HG03565 (cell line): ENCODE measurements around the gene PER3.

Source experiments
- ATAC-seq: cut with Tn5 transposase; IDR thresholded peaks from one replicate; pipeline ENCODE4 v1.9.1; 2021; ENCODE audit warnings: mild to moderate bottlenecking, moderate library complexity; ENCODE audit not compliant: unreplicated experiment

Gene PER3

DNA sequence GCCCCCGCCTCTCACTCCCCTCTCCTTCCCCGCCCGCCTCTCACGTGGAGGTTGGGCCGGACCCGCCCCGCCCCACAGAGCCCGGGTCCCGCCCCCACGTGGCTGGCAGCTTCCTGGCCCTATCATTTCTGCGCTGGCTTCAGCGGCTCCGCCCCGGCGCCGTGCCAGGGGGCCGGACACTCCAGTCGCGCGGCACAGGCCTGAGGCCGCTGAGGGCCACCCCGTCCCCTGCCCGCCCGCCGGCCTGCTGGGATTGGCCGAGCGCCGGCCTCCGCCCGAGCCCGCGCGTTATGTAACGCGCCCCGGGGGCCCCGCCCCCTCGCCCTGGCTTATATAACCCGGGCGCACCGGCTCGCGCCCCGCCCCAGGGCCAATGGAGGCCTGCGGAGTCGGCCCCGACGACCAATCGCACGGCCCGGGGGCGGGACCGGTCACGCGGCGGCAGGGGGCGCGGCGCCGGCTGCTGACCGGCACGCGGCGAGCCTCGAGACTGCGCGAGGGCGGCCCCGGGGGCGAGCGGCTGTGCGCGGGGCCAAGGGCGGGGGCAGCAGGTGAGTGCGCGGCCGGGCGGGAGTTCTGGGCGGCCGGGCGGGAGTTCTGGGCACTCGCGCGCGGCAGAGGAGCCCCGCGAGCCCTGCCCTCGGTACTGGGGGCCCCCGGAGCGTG lies at the start of gene PER3:
Gene PER3, plus strand, starts transcription at position 466 of the 666 bp plus-strand sequence. CDS start 587 bp downstream, outside the sequence.
- ATAC-seq, result peak; percentile 84

DNA sequence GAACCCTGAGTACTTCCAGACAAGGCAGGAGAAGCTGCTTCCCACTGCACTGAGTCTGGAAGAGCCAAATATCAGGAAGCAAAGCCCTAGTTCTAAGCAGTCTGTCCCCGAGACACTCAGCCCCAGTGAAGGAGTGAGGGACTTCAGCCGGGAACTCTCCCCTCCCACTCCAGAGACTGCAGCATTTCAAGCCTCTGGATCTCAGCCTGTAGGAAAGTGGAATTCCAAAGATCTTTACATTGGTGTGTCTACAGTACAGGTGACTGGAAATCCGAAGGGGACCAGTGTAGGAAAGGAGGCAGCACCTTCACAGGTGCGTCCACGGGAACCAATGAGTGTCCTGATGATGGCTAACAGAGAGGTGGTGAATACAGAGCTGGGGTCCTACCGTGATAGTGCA lies 46.0 kb upstream of the PER3 start:
- no peak for ATAC-seq

DNA sequence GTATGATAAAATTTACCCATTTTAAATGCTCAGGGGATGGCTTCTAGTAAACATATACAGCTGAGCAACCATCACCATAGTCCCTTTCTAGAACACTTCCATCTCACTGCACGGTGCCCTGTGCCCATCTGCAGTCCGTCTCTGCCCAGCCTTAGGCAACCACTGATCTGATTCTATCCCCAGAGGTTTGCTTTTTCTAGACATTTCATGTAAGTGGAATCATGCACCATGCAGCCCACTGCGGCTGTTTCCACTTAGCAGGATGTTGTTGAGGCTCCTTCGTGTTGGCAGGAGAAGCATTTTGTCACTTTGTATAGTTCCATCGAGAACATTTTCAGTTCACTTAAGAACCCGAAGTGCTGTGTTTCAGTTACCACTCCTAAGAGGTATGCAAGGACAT lies 40.7 kb upstream of the PER3 start:
- no peak for ATAC-seq

DNA sequence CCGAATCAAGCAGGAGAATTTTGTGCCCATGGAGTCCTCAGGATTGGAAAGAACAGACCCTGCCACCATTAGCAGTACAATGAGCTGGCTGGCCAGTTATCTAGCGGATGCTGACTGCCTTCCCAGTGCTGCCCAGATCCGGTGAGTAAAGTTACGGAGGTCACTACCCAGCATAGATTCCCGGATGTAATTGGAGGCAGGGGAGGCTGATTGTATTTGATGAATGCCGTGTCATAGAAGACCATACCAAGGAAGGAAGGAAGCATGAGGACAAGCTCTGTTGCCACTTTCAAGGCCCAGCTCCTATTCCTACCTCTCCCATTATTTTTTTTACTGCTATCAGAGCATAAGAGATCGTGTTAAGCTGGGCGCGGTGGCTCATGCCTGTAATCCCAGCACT lies 39.2 kb upstream of the PER3 start:
- ATAC-seq, result no peak

DNA sequence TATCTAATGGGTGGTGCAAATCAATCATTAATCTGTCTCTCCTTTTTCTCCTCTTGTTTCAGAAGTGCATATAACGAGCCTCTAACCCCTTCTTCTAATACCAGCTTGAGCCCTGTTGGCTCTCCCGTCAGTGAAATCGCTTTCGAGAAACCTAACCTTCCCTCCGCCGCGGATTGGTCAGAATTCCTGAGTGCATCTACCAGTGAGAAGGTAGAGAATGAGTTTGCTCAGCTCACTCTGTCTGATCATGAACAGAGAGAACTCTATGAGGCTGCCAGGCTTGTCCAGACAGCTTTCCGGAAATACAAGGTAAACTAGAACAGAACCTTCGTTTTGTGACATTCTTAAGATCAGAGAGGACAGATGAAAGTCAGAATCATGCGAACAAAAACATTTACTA lies 38.3 kb upstream of the PER3 start:
- no peak for ATAC-seq

DNA sequence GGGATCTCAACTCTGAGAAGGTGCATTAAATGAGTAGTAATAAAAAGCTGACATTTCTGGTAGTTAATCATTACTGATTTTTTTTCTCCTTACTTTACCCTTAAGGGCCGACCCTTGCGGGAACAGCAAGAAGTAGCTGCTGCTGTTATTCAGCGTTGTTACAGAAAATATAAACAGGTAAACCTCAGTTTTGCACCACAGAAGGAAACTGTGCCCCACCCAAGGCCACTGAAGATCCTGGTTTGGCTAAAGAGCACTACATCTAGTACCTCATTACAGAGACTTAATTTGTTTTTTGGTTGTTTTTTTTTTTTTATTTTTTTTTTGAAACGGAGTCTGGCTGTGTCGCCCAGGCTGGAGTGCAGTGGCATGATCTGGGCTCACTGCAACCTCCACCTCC lies 36.5 kb upstream of the PER3 start:
- no peak for ATAC-seq

DNA sequence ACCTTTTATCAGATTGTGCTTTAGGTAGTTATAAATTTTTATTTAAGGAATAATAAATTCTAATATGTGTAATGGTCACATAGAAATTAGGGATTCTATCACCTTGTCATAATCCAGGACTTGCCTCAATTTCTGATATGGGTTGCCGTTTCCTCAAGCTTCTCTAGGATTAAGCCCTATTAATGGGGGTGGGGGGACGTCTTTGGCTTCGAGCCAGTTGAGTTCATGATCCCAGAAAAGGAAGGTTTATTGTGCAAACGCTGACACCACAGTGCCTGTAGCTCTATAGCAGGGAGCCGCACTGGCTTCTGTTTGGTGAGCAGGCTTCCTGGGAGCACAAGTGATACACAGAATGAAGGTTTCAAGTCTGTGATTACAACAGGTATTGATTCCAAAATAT lies 35.0 kb upstream of the PER3 start:
- no peak for ATAC-seq

DNA sequence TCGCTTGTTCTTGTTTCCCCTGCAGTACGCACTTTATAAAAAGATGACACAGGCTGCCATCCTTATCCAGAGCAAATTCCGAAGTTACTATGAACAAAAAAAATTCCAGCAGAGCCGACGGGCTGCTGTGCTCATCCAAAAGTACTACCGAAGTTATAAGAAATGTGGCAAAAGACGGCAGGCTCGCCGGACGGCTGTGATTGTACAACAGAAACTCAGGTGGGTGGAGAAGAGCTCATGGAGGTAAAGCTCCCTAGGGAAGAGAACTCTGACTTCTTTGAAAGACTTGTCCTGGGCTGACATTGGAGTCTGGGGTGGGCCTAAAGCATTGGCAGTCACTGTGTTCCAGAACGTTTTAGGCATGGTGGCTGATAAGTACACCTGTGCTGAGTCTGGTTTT lies 32.9 kb upstream of the PER3 start:
- ATAC-seq, result no peak

DNA sequence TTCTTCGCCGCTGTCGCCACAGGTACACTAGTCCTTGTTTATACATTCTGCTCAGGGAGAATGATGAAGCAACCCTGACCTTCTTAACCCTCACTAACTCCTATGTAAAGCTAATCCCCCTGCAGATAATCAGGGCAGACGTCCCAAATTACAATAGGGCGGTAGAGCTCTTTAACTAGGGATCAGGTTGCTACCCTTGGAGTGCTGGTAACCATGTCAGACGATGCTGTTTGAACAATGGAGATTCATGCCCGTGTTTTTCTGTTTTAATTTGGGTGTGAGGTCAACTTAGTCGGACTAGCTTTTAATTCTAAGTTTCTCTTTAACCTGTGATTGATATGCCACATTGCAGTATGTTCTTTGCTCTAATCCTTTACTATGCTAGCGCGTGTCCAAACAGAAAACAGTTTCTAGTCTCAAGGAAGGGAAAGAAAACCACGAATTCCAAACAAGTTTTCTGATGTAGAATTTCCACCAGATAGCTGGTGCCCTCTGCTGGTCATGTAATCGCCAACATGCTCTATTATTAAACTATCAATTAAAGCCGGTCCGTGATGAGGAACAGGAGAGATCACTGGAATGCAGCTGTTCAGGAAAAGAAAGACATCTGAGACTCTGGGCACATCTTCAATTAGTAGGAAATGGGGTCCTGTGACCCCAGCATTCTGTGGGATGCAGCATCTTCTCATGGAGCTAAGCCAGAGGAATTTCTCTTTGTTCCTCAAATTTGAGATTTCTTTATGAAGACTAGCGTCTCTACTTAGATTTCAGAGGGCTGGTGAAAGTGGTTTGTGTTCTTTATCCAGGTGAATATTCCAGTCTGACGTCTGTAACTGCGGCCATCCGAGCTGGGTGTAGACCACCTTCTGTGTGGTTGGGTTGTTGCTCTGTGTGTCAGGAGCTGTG lies 31.3 kb upstream of the PER3 start:
- ATAC-seq, result no peak

DNA sequence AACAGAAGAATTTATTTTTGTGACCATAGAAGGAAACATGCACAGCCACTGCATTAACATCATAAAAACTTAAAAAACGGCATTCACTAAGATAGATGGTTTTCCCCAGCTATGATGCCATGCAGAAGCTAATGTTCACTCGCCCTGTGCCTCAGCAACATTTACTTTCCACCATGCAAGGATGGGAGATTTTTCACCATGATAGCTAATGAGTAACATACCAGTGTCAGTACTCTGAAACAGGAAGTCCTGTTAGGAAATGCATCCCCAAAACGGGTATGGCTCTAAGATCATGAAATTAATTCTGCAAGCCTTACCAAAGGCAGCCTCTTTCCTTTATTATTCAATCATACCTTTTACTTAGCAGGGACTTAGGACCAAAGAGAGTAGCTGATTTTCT lies 30.4 kb upstream of the PER3 start:
- ATAC-seq, result no peak

DNA sequence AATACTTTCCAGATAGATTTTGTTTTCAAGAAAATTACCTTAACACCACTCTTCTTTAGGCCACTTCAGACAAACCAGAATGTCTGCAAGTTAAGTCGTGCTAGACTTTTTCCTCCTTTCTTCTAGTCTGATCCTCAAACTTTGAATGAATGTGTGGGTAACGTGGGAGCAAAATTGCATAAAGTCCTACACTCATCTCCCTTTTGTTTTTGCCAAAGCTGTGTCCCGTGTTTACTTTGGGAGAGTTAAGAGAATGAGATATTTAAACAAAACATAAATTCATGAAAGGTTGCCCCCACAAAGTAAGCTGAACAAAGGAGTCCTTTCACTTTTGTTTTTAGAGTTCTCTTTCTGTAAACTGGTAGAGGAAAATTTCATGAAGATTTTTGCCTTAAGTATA lies 29.9 kb upstream of the PER3 start:
- no peak for ATAC-seq

DNA sequence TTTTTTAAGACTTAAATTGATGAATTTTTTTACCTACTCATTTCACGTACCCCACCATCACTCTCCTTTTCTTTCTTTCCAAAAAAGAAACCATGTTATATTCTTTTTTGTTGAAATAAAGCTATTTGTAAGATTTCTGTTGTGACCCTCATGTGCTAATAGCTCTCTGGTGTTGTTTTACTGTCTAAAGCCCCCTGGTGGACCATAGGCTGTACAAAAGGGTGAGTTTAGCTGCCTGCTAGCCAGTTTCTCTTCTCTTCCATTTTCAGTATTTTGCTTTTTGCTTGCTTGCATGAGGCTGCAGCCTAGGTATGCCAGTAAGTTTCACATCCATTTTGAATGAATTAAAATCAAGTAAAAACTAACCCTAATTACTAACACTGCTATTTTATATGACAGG lies 28.6 kb upstream of the PER3 start:
- no peak for ATAC-seq

DNA sequence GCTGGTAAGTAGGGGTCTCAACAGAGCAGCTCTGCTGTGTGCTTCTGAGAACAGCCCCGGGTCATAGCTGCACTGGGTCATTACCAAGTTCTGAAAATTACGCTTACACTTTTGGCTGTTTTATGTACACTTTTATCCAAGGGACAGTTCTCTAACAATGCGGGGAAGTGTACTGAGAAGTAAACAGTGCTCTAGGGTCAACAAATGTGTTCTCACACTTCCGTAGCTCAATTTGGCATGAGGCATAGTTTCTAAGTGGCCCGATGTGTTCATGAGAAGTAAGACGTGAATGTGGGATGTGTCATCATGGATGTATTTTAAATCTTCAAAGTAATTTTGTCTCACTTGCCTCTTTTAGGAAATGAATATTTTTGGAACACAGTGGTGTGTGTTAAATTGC lies 23.8 kb upstream of the PER3 start:
- ATAC-seq, result no peak

DNA sequence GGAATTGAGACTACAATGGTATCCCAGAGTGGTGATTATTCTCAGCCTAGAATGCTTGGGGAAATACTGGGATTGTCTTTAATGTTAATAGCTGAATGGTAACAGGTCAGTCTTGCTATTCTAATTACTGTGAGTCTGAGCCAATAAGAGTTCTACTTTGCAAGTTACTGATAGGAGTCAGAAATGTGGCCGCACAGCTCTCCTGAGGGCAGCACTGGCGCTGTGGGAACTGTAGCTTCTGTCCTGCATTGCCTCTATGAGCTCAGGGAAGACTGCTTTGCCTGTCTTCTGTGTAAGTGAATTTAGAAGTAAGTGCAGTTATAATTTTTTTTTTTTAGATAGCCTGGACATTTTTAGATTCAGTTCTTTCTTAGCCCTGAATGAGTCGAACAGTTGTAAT lies 23.0 kb upstream of the PER3 start:
- ATAC-seq, result no peak

DNA sequence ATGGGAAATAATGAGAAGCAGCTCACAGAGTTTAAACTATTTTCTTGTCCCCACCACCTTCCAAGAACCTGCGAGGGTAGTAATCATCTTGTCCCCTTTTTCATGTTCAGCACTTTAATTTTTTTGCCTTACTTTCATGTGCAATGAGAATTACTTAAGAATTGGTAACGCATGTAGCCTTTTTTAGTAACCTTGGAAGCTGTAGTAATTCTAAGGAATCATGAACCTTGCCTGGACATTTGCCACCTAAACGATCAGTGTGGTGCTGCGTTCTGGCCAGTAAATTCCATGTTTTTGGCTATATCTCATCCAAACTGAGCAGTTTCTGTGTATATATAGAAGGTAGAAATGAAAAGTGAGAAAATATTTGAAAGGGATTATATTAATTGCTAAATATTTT lies 16.9 kb upstream of the PER3 start:
- ATAC-seq, result no peak

DNA sequence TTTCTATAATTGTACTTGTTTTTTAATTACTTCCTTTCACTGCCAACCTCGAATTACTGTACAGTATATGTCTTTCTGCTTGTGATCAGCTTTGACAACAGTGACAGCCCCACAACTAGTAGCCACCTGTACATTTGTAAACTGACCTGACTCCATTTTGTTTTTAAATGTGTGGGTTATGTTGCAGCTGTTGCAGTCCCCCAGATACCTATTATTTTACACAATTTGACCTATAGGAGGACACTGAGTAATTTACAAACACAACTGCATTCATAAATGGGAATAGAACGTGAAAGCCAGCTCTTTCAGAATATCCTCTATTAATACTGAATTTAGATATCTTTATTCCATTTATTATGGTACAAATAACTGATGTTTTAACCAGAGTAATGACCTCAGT lies 15.5 kb upstream of the PER3 start:
- ATAC-seq, result no peak

DNA sequence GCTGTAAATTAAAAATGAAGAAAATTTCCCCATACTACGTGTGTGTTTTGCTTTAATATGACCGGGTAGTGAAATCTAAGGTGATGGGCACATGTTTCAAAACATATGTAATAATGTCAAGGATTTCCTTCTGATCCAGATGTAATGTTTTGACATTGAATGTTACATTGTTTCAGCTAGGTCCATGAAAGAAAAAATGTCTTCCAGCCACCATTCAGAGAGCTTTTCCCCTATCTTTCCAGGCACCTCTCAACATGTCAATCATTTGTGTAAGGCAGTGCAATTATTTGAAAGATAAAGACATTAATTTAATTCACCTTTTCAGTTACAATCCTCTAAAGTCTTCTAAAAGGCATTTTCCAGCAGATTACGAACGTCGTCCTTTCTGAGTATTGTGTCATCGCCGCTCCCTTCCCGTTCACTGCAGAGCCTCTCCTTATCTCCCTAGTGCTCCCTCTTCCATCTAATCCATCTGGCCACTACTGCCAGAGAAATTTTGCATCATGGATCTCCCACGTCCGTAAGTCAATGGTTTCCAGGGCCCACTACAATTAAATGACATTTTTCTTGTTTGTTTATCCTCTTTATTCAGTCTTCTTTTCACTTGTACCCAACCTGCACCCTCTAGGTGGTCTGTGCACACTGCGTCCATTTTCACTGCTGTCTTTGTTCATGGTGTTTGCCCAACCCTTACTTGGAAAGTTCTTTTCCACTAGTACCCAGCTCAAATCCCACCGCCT lies 14.2 kb upstream of the PER3 start:
- no peak for ATAC-seq

DNA sequence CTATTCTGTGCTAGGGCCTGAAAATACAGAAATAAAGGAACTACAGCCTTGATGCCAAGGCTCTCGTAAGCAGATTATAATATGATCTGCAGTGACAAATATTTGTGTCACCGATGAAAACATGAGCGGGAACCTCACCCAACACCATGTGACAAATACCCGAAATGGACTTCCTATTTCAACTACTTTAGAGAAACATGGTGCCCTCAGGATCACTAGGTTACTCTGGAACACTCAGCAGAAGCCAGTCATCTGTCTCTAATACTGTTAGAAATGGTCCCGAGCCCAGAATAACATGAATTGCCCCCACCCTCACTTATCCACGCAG lies 13.5 kb upstream of the PER3 start:
- peak; percentile 25 for ATAC-seq

DNA sequence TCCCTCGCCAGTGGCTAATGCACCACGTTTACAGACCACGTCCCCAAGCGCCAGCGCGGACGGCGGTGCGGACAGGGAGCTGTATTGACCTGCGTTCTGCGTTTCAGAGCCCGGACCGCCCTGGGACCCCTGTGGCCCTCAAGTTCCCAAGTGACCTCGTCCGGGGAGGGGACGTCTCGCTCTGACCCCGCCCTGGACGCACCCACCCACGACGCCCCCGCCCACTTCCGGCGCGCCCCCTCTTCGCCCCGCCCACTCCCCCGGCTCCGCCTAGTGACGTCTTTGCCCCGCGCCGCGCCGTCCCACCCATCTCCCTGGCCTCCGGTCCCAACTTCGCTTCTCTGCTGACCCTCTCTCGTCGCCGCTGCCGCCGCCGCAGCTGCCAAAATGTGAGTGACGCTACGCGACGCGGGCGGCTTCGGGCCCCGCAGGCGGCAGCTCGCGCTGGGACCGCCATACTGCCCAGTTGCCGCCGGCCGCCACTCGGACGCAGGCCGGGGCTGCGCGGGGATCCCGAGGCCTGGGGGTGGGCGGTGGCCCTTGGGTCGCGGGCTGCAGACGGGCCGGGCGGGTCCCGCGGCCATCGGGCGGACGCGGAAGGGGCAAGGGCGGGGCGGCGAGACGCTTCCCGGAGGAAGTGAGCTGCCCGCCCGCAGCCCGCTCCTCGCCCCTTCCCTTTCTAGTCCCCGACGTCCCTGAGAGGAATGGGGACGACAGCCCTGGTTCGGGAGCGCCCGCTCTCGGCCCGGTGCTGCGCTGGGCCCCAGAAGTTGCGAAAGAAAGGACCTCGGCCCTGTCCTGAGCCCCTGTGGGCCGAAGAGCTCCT lies 12.9 kb upstream of the PER3 start, which contains the start of gene VAMP3:
Gene VAMP3, plus strand, starts transcription at position 300 of the 826 bp plus-strand sequence. Its CDS starts 88 bp downstream, at position 388.
- ATAC-seq, result peak; percentile 59

DNA sequence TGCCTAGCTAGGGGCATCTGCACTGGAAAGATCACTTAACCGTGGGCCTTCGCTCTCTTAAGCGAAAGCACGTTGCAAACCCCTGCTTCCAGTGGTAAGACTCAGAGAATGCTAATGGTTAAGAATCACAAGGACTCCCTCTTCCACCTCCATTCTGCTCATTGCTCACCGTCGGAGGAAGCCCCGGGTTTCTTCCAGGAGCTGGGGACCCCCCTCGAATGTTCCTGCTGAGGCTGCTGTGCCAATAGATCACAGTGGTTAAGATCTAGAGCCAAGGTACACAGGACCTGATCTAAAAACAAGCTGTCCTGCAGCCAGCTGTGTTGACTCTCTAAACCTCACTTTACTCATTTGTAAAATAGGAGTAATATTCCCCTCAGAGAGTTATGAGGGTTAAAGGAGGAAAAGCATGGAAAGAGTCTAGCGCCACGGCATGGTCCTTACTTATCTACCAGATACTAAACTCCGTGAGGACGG lies 12.2 kb upstream of the PER3 start:
- ATAC-seq, result no peak

DNA sequence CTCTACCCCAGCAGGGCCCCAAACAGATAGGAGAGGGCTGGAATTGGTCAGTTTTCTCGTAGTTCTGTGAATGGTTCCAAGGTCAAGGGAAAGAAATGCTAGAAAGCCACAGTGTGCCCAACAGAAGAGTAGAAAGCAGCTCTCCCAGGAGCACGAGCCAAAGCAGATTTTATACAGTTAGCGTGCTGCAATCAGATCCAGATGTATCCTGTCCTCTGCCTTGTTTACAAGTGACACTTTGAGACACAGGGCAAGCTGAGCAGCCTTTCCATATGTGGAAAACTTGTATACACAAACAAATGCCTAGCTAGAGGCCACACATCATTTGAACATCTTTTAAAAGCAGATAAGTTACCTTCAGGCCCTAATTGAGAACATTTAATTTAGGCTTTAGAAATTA lies 6.5 kb upstream of the PER3 start:
- no peak for ATAC-seq
